Activated T-helper 1 cell treated with Interleukin-2 at 50 U/mL for 16 hours (primary cell): ENCODE results near the gene SLC44A4.
A peak's percentile ranks its signal among the peaks of the same experiment; 100 is the strongest.

Experiments
- DNase-seq: peaks from one replicate; pipeline ENCODE4 v3.0.0-alpha.2; 2020; ENCODE audit warnings: low read depth

The SLC44A4 gene

DNA sequence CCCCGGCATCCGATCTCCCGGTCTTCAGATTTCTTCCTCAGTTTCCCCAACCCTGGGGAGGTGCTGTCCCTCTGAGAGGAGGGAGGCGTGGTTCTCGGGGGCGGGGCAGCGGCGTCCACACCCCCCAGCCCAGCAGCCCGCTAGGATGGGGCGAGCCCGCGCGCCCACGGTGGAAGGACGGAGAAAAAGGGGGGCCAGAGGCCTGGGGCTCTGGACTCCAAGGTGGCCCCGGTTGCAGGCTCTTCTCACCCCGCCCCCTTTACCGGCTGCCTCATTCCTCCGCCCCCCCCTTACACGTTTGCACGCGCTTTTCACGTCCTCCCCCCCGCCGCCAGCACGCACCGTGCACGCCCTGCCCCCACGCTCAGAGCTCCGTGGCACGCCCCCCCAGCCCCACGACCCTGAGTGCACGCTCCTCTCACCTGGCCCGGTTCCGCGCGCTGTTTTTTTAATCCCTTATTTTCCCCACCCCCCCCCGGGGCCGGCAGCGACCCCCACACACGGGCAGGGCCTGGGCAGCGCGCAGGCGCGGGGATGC lies 22.7 kb upstream of the SLC44A4 start:
- peak; percentile 49 for DNase-seq

DNA sequence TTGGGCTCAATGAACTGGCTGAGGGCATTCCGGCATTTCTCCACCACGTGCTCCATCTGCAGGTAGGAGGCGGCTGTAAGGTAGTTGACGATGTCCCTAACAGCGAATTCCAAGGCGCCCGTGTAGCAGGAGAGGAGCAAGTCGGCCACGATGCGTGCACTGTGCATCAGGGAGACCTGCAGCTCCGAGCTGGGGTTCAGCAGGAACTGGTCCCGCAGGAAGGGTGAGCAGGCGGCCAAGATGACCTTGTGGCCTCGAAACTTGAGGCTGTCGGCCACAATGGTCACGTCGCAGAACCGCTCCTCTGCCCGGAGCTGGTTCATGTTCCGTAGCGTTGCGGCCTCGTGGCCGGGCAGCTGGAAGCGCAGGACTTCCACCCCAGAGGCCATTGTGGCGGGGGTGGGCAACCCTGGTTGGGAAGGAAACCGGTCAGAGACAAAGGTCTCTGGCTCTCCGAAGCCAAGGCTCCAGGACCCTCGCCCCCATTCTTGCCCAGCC lies 22.2 kb upstream of the SLC44A4 start:
- no peak for DNase-seq

GRCh38 chr6:31899882-31900722 lies 21.3 kb upstream of the SLC44A4 start:
- no peak for DNase-seq

GRCh38 chr6:31899215-31899614 lies 20.4 kb upstream of the SLC44A4 start:
- DNase-seq: no peak

DNA sequence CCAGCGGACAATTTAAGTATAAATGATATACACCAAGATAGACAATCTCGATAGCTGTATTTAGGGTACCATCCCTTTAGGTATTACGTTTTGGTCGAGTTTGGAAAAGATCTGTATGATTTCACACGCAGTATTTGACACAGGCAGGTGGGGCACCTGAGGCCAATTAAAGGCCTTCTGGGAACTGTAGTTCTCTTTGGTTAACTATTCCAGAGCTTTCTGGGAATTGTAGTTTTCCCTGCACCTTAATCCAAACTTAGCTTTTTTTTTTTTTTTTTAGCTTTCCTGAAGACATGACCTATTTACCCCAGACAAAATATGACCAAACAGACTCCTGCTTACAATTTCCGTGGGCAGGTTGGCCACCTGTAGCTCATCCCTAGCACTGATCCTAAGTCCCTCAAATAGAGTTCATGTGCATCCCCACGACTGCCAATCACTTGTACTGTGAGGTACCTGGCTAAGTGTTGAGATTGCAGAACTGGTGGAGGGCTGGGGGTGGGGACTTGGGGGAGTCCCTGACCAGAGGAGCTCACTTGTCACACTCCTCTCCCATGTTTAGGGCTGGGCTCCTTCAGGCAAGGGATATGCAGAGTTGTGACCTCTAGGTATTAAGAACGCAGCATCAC lies 19.7 kb upstream of the SLC44A4 start:
- DNase-seq: no peak

DNA sequence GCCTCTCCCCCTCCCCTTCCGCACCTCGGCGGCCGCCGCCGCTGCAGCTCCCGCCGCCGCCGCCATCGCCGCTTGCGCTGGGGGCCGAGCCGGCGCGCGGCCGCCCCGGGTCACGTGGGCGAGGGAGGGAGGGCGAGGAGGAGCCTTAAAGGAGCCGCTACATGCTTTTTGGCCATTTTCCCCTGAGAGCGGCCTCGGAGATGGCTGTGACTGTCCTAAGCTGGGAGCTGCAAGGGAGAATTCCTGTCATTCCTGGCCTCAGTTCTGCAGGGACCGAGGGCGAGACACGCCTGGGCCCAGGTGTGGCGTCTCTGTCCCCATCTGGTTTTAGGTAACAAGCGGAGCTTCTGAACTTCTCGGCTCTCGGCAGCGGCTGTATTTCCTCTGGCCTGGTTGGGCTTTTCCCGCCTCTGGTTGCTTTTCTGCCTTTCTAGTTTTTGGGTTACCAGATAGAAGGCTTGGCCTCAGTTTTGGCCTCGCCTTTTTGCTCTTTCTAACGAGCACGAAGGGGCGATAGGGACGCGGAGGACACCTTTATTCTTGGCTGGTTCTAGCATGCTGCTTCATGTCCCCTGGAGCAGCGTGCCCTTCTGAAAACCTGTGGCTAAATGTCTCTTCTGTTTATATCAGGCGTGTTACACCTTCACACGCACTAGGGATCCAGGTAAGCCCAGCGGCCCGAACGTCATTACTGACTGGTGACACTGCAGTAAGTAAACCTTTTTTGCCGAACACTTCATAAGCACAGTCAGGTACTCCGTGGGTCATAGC lies 19.0 kb upstream of the SLC44A4 start, which contains the start of gene EHMT2:
EHMT2 (minus strand) TSS at position 87 of the 771 bp plus-strand sequence; CDS start at position 66, 21 bp downstream.
- peak; percentile 78 for DNase-seq

- DNase-seq: peak; percentile 17
Measured at GRCh38 chr6:31896856-31897611, 18.2 kb upstream of the SLC44A4 start.

GRCh38 chr6:31896493-31896855 lies 17.7 kb upstream of the SLC44A4 start:
- DNase-seq: no peak

- no peak for DNase-seq
Measured at GRCh38 chr6:31892821-31893220, 14.0 kb upstream of the SLC44A4 start.

- DNase-seq: no peak
Measured at GRCh38 chr6:31889331-31889972, 10.7 kb upstream of the SLC44A4 start.

DNA sequence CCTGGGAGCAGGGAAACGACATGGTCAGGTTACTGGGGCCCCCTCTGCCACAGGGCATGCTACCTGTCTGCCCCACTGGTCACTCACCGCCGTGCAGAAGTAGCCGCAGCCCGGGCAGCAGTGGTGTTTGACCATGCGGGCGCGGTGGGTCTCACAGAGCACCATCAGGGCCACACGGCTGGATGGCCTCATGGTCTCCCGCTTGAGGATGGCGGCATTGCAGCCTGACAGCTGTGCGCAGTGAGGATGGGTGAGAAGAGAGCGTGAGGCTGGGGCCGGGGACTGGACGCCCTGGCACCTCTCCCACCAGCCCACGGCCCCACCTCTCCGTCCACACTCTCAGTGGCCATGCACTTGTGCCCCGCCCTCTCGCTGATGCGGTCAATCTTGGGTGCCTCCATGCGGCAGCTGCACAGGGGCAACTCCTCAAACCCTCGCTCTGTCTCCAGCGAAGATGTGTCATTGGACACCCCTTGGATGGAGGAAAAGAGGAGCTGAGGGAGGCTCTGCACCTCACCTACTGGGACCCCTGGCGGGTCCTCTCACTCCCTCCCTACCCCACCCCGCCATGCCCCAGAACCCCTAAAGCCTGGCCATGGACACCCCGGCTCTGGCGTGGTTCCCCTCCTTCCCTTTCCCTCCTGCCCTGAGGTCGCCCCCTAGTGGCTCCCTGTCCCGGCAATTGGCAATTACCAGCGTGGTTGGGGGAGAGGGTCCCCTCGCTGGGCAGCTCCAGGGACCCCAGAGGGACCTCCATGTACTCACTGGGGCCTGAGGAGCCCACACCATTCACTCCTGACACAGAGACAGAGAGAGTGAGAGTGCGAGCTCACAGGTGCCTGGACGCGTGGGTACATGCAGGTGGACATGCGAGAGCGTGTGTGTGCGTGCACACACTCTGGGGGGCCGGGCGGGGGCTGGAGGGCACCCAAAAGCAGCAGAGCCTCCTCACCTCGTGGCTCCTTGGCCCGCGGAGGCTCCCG lies 9.8 kb upstream of the SLC44A4 start:
- peak; percentile 31 for DNase-seq

DNA sequence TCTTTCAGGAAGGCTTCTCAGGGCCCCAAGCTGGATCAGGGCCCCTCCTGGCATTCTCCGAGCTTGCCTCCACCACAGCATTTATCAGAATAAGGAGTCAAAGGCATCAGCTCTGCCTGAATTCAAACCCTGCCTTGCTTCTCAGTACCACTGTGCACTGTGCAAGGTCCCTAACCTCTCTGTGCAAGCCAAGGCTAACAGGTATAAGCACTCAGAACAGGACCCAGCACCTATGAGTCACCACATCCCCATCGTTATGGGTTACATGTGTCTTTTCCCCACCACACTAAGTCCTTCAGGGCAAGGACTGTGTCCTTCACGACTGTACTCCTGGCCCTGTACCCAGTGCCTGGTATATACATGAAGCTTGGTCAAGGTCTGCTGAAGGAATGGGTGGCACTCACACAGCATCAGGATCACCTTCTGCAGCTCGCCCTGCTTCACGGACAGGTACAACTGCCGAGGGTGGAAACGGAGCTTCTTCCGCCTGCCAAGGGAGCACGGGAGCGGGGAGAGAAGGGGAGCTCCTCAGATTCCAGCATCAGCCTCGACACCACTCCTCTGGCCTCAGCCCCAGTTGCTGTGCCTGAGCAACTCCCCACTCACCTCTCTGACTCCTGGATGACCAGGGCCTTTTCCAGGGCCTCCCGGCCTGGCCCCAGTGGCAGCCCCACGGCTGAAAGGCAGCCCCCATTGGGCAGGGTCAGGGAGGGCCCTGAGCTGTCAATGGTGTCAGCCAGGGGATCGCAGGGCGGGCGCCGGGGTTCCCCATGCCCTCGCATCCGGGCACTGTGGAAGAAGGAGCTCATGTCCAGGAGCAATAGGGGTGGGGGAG lies 8.6 kb upstream of the SLC44A4 start:
- DNase-seq: no peak

GRCh38 chr6:31886541-31886991 lies 7.8 kb upstream of the SLC44A4 start:
- no peak for DNase-seq

- no peak for DNase-seq
Measured at GRCh38 chr6:31884528-31885035, 5.8 kb upstream of the SLC44A4 start.

DNA sequence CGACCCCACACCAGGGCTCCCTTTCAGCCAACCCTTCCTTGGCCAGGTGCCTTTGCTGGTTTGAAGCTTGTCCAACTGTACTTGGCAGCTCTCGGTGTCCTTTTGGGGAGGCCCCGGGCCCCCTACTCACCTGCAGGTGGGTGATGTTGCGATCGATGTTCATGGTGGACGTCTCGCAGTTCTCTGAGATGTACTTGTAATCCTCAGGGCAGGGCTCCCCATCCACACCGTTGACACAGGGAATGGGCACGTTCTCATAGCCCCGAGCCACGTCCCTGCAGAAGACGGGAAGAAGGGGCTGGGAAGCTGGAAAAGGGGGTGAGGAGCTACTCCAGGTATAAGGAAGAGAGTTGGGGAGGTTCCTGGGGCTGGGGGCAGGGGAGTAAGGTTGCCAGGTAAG lies 4.9 kb upstream of the SLC44A4 start:
- no peak for DNase-seq

GRCh38 chr6:31882344-31882743 lies 3.5 kb upstream of the SLC44A4 start:
- DNase-seq: no peak

DNA sequence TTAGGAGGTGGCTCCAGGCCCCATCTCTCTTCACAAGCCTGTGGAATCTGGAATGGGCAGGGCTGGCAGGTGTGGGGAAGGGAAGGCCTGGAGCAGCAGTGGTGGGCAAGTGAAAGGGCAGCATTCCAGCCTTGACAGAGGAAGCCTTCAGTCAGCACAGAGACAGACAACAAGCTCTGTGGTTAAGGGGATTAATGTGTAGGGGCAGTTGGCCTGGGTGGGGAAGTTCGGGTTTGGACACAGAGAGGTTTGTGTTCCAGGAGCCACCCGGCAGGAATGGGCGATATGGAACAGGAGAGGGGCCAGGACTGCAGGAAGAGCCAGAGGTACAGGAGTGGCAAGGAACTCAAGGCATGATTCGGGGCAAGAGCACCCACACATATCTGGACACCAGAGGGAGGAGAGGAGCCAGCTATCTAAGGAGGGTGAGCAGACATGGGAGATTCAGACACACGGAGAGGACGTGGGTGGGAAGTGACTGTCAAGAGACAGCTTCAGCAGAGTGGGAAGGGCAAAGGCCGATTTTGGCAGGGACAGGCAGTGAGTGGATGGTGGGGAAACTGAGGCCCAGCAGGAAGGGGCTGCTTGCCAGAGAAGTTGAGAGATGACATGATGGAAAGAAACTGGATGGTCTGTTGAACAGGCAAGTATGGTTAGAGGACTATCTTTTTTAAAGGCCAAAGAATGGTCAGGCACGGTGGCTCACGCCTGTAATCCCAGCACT lies 2.5 kb upstream of the SLC44A4 start:
- no peak for DNase-seq

GRCh38 chr6:31880616-31881015 lies 1.8 kb upstream of the SLC44A4 start:
- DNase-seq: no peak
